H1 (cell line): ENCODE results near the gene UVSSA. TPM values are rescaled to one million over a fixed set of nuclear protein-coding genes. Genes with fewer than 3 reads are reported as not detected.

Experiments used
- CTCF ChIA-PET: fragments of 300-600 bp; sonication (Branson Sonifier 250); formaldehyde crosslinking; loops from one replicate; lab custom pipeline; 2021; ENCODE audit not compliant: partially characterized antibody; lab: Charles Lee
- POLR2A ChIA-PET: fragments of 300-600 bp; sonication (Branson Sonifier 250); formaldehyde crosslinking; loops from one replicate; lab custom pipeline; 2021; ENCODE audit warnings: inconsistent platforms; ENCODE audit not compliant: partially characterized antibody; lab: Charles Lee
- DNase-seq, 2 experiments: peaks; one replicate each; pipeline versions ENCODE4 v3.0.0 to v3.0.0-alpha.2; 2010 to 2022; ENCODE audit warnings: low spot score in 2 of 2, low read depth in 1 of 2, mixed read lengths in 1 of 2
- FAIRE-seq: peaks from 2 replicates; lab custom pipeline; 2011; peaks lifted over from hg19 to GRCh38; lab: Jason Lieb, UNC
- H2AFZ ChIP-seq: 2 replicates; pipeline ENCODE4 v1.8.1; 2012; ENCODE audit warnings: low read length, inconsistent platforms
- H2AK5ac ChIP-seq: 2 replicates; pipeline ENCODE4 v1.6.1; 2013; ENCODE audit warnings: low read depth, low read length
- H2BK120ac ChIP-seq: replicated peaks from 2 replicates; pipeline ENCODE3; 2013; ENCODE audit warnings: low read depth, low read length, inconsistent platforms
- H2BK12ac ChIP-seq: 2 replicates; pipeline ENCODE4 v1.6.1; 2013; ENCODE audit warnings: low read depth, low read length
- H2BK15ac ChIP-seq: 2 replicates; pipeline ENCODE4 v1.6.1; 2013; ENCODE audit warnings: low read length
- H2BK20ac ChIP-seq: 2 replicates; pipeline ENCODE4 v1.6.1; 2013; ENCODE audit warnings: low read length
- H2BK5ac ChIP-seq: 2 replicates; pipeline ENCODE4 v1.6.1; 2013; ENCODE audit warnings: low read depth, low read length
- H3K14ac ChIP-seq: 2 replicates; pipeline ENCODE4 v1.6.1; 2013; ENCODE audit warnings: inconsistent platforms; ENCODE audit not compliant: insufficient read length
- H3K18ac ChIP-seq: 2 replicates; pipeline ENCODE4 v1.6.1; 2013; ENCODE audit warnings: low read length; ENCODE audit errors: extremely low read depth
- H3K23ac ChIP-seq: 2 replicates; pipeline ENCODE4 v1.6.1; 2013; ENCODE audit warnings: inconsistent platforms; ENCODE audit not compliant: insufficient read length
- H3K23me2 ChIP-seq: 2 replicates; pipeline ENCODE4 v1.6.1; 2013; ENCODE audit warnings: low read depth, low read length
- H3K27ac ChIP-seq: 2 replicates; pipeline ENCODE4 v1.6.1; 2011; ENCODE audit warnings: low read depth, low read length, inconsistent platforms
- H3K27me3 ChIP-seq, 4 experiments: replicated peaks in 1 of 4; 1 replicate in 1 of 4; 2 replicates in 3 of 4; pipeline versions ENCODE4 v1.6.1 to v1.8.1; 2011 to 2013; ENCODE audit warnings: low read length in 3 of 4, mild to moderate bottlenecking in 3 of 4, inconsistent platforms in 2 of 4, mixed read lengths in 2 of 4, moderate library complexity in 1 of 4; ENCODE audit not compliant: control insufficient read depth in 3 of 4, insufficient read depth in 3 of 4; ENCODE audit errors: extremely low read depth in 1 of 4
- H3K36me3 ChIP-seq, 4 experiments: 2 replicates each; pipeline versions ENCODE4 v1.6.1 to v1.8.1; 2011 to 2013; ENCODE audit warnings: mild to moderate bottlenecking in 4 of 4, low read length in 3 of 4, moderate library complexity in 2 of 4, control low read depth in 1 of 4, inconsistent platforms in 1 of 4; ENCODE audit not compliant: insufficient read depth in 4 of 4, control insufficient read depth in 2 of 4
- H3K4ac ChIP-seq: replicated peaks from 2 replicates; pipeline ENCODE3; 2013; ENCODE audit warnings: low read length, low read depth, mixed read lengths, inconsistent platforms; ENCODE audit not compliant: insufficient read length
- H3K4me1 ChIP-seq, 4 experiments: replicated peaks in 1 of 4; 1 replicate in 1 of 4; 2 replicates in 3 of 4; pipeline versions ENCODE4 v1.6.1 to v1.8.1; 2011 to 2013; ENCODE audit warnings: low read length in 3 of 4, inconsistent platforms in 2 of 4, mixed read lengths in 1 of 4; ENCODE audit not compliant: insufficient read depth in 4 of 4, control insufficient read depth in 3 of 4
- H3K4me2 ChIP-seq, 2 experiments: 2 replicates each; pipeline versions ENCODE4 v1.6.1 to v1.8.1; 2011 to 2013; ENCODE audit warnings: low read depth in 2 of 2, low read length in 2 of 2, control low read depth in 1 of 2, inconsistent platforms in 1 of 2, mild to moderate bottlenecking in 1 of 2; ENCODE audit not compliant: insufficient read depth in 1 of 2
- H3K4me3 ChIP-seq, 4 experiments: fragments of 200-600, 300-600 bp in 1 of 4; sonication (generic), shearing (Covaris generic), sonication (Bioruptor Twin) in 1 of 4; 2 replicates each; pipeline versions ENCODE4 v1.5.1 to v1.8.1; 2011 to 2016; ENCODE audit warnings: low read length in 4 of 4, low read depth in 3 of 4, control low read depth in 2 of 4, inconsistent platforms in 2 of 4, mild to moderate bottlenecking in 2 of 4, mixed read lengths in 1 of 4, moderate library complexity in 1 of 4; ENCODE audit not compliant: insufficient read depth in 2 of 4; ENCODE audit errors: extremely low read depth in 1 of 4
- H3K56ac ChIP-seq: replicated peaks from 2 replicates; pipeline ENCODE3; 2013; ENCODE audit warnings: low read depth, mild to moderate bottlenecking, mixed read lengths, low read length, inconsistent platforms; ENCODE audit not compliant: insufficient read length
- H3K79me1 ChIP-seq: 2 replicates; pipeline ENCODE4 v1.6.1; 2013; ENCODE audit warnings: low read depth, low read length, control low read depth
- H3K79me2 ChIP-seq, 2 experiments: 2 replicates each; pipeline versions ENCODE4 v1.6.1 to v1.8.1; 2012 to 2013; ENCODE audit warnings: low read length in 2 of 2, mild to moderate bottlenecking in 2 of 2, inconsistent platforms in 1 of 2; ENCODE audit not compliant: insufficient read depth in 2 of 2, control insufficient read depth in 1 of 2
- H3K9ac ChIP-seq, 4 experiments: replicated peaks in 1 of 4; 1 replicate in 1 of 4; 2 replicates in 3 of 4; pipeline versions ENCODE4 v1.6.1 to v1.8.1; 2011 to 2013; ENCODE audit warnings: low read depth in 3 of 4, low read length in 3 of 4, control low read depth in 2 of 4, mild to moderate bottlenecking in 2 of 4, moderate library complexity in 2 of 4, inconsistent platforms in 1 of 4; ENCODE audit errors: extremely low read depth in 1 of 4
- H3K9me3 ChIP-seq, 2 experiments: 2 replicates each; pipeline versions ENCODE4 v1.6.1 to v1.8.1; 2012 to 2013; ENCODE audit warnings: mild to moderate bottlenecking in 2 of 2, moderate library complexity in 2 of 2, control low read depth in 1 of 2, inconsistent platforms in 1 of 2, low read depth in 1 of 2, low read length in 1 of 2, mixed read lengths in 1 of 2; ENCODE audit not compliant: insufficient read depth in 2 of 2
- H4K20me1 ChIP-seq, 2 experiments: replicated peaks in 1 of 2; 2 replicates each; pipeline versions ENCODE3 to v1.8.1; 2011 to 2013; ENCODE audit warnings: inconsistent platforms in 2 of 2, low read length in 2 of 2, mild to moderate bottlenecking in 1 of 2; ENCODE audit not compliant: insufficient read depth in 2 of 2, control insufficient read depth in 1 of 2
- H4K5ac ChIP-seq: 2 replicates; pipeline ENCODE4 v1.6.1; 2013; ENCODE audit warnings: low read length, low read depth, mixed read lengths, inconsistent platforms; ENCODE audit not compliant: insufficient read length
- H4K8ac ChIP-seq: 2 replicates; pipeline ENCODE4 v1.8.0; 2013; ENCODE audit warnings: mild to moderate bottlenecking, moderate library complexity, low read length, inconsistent platforms; ENCODE audit not compliant: insufficient read depth; ENCODE audit errors: extremely low read depth
- H4K91ac ChIP-seq: replicated peaks from 2 replicates; pipeline ENCODE3; 2013; ENCODE audit warnings: low read length, mixed read lengths, inconsistent platforms; ENCODE audit not compliant: insufficient read length
- KDM4A ChIP-seq: IDR thresholded peaks from one replicate; pipeline ENCODE4 v1.7.1; 2012; ENCODE audit warnings: low read depth, mild to moderate bottlenecking, moderate library complexity, low read length, inconsistent platforms; ENCODE audit not compliant: severe bottlenecking
- WGBS, 2 experiments: shearing (Covaris generic) in 1 of 2; methylation state at CpG; one replicate each; pipeline versions ENCODE4 v1.1.6 to v1.1.7; 2013 to 2015; ENCODE audit warnings: low lambda C conversion rate in 2 of 2, mixed read lengths in 2 of 2, inconsistent platforms in 1 of 2, low coverage in 1 of 2, missing lambda C conversion rate in 1 of 2; ENCODE audit not compliant: insufficient replicate concordance in 2 of 2, insufficient coverage in 1 of 2, insufficient read length in 1 of 2; ENCODE audit errors: extremely low coverage in 1 of 2, missing lambda C conversion rate in 1 of 2; 5-methylcytosine and 5-hydroxymethylcytosine counted together
- polyA plus RNA-seq, 7 experiments: library from polyadenylated mRNA; depleted of rRNA in 3 of 7; stranded (reverse) in 5 of 7; unstranded in 2 of 7; fragments of >200 nt in 5 of 7; fragments of 200-250 nt in 2 of 7; gene quantifications; 1 replicate in 5 of 7; 2 replicates in 1 of 7; 4 replicates in 1 of 7; pipeline versions ENCODE4 v1.2.1 to v1.2.3, GENCODE V29; 2011 to 2013; ENCODE audit warnings: missing spikeins in 2 of 7, mixed read lengths in 2 of 7
- total RNA-seq: library from RNA; stranded (reverse); fragmentation: NEBNext Ultra II Directional; extraction: Animal tissue kit (Norgen Biotek cat#: 25700); gene quantifications from 2 replicates; pipeline ENCODE4 v1.2.1, GENCODE V29; 2021

UVSSA gene
- total and polyA plus RNA-seq, 2 of the 8 experiments (the other 6 are each of a cell fraction or from before 2014, with no cell fraction given) = 14.5 to 19.4 TPM

DNA sequence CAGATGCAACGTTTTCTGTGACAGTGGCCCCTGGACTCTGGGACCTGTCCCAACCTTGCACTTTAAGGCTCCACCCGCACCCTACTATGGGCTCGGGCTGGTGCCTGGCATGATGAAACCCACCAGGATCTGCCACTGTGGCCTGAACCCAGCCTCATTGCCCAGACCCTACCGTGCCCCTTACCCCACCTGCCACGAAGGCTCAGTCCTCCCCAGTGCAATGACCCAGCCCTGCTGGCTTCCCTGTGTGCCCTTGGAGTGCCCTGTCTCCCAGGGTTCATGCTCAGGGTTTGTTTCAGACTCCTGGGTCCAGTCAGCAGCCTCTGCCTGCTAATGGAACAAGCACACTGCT lies 3.1 kb downstream of the UVSSA start:
- ChIA-PET CTCF (interaction anchor here (0.6 to 1.5 kb wide), 6 partner anchors 15 to 219 kb away, joined by 3 to 5 read pairs (median 3); no protein-coding TSS in a partner anchor), POLR2A (no interaction called here)
- H2BK12ac ChIP-seq = no peak overlapping the region
- H3K79me1 ChIP-seq = peaks cover 2% of the 10 kb centered on the region; the same call in 1 of the 2 replicates
- H3K4me2 ChIP-seq = no peak overlapping the region
- H2BK20ac ChIP-seq = no peak overlapping the region
- H3K4ac ChIP-seq = no peak overlapping the region
- H3K27me3 ChIP-seq = no peaks in the 10 kb centered on the region
- no peak overlapping the region for H2AK5ac ChIP-seq
- no peak for FAIRE-seq
- no peak overlapping the region for H4K5ac ChIP-seq
- no peak overlapping the region for H3K4me3 ChIP-seq
- H2BK15ac ChIP-seq = no peak overlapping the region
- TF ChIP-seq KDM4A = no peak
- no peak overlapping the region for H3K27ac ChIP-seq
- no peak overlapping the region for H3K9ac ChIP-seq
- peaks cover 0 to 5% of the 10 kb centered on the region in 2 experiments; a peak in 2 of 4 replicates for H3K79me2 ChIP-seq
- no peak overlapping the region for H3K56ac ChIP-seq
- H3K9me3 ChIP-seq = no peaks in the 10 kb centered on the region
- H3K18ac ChIP-seq = no peak overlapping the region
- no peak overlapping the region for H4K91ac ChIP-seq
- 91% methylated on average over 5 of the region's 5 CpGs; no CpG with 5 or more reads in 1 of the 2 experiments for WGBS, 2 experiments
- H3K14ac ChIP-seq = no peak overlapping the region
- peaks cover 0 to 7% of the 10 kb centered on the region in 2 experiments for H4K20me1 ChIP-seq
- no peak overlapping the region; the same call in 1 of the 2 replicates for H2BK5ac ChIP-seq
- H3K36me3 ChIP-seq = peaks cover 0 to 19% (median 5%) of the 10 kb centered on the region in 4 experiments; a peak in 3 of 8 replicates
- H4K8ac ChIP-seq = no peak overlapping the region
- no peak overlapping the region for H2BK120ac ChIP-seq
- no peak overlapping the region for H3K23ac ChIP-seq
- peaks cover 0 to 6% (median 2%) of the 10 kb centered on the region in 4 experiments; a peak in 3 of 7 replicates for H3K4me1 ChIP-seq
- no peak overlapping the region for H2AFZ ChIP-seq
- no peak for DNase-seq
- H3K23me2 ChIP-seq = peaks cover 10% of the 10 kb centered on the region
